Measurements from ENCODE around the gene A1CF.
A peak's percentile ranks its signal among the peaks of the same experiment; 100 is the strongest.
"Not testable (repeated sequence)": the region's sequence is repeated elsewhere in the genome, so short reads cannot be mapped to it uniquely, and the experiment has no call there.

Gene A1CF

DNA sequence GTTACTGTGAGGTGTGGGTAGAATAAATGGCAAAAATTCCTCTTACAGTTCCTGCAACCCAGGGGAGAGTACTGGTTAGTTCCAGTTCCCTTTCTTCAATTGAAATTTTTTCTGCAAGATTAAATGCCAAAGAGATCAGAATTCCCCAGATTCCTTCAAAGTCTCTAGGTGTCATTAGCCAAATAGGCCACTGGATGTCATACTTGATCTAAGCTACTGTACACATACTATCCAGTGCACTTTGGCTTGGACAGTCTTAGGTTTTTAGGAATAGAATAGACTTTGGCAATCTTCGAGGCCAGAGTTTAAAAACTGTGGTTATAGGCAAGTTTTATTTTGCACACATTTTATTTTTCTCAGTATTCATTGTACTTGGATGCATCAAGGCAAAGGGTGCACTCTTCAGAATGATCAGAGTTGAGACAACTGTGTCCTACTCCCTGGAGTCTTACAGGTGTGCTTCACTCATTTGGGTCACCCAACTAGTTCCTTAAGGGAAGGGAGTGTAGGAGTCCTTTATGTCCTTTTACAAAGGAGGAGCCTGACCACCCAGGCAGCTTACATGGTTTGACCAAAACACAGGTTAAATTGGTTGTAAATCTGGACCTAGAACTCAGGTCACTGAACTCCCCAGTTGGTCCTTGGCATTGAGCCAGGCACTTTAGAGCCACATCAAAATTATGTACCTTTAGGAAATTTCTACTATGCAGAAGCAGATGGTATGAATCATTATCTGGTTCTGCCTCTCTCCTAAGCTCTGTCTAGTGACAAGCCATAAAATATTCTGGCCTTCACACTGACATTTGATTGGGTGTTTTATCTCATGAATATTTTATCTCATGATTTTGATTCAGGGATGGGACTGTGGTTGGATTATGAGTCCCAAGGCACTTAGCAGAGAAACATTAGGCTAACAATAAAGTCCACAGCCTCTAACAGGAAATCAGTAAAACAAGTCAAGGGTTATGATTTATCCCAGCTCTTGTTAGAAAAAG, 96.2 kb downstream of the A1CF start:
- peak; percentile 15 for DNase-seq (ENCODE audit: low spot score)

DNA sequence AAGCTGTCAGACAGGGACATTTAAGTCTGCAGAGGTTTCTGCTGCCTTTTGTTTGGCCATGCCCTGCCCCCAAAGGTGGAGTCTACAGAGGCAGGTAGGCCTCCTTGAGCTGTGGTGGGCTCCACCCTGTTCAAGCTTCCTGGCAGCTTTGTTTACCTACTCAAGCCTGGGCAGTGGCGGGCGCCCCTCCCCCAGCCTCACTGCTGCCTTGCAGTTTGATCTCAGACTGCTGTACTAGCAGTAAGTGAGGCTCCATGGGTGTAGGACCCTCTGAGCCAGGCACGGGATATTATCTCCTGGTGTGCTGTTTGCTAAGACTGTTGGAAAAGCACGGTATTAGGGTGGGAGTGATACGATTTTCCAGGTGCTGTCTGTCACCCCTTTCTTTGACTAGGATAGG, 97.5 kb downstream of the A1CF start:
- not testable (repeated sequence) for DNase-seq (ENCODE audit: low spot score)

DNA sequence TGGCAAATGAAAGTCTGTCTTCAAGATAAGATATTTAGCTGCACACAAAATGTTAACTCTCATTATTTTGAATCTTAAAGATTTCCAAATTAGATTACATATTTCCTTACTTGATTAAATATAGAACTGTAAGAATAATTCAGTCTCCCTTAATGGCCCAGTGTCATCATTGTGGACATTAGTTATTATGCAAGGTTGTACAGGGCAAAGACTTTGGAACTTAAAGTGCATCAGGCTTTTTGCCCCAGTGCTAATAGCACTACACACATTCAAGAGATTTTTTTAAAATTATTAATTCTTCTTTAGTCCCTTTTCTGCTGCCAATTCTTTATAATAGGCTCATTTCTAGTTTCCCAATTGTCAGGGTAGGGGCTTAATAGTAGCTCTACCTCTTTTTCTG, 103.4 kb downstream of the A1CF start:
- not testable (repeated sequence) for DNase-seq (ENCODE audit: low spot score)

DNA sequence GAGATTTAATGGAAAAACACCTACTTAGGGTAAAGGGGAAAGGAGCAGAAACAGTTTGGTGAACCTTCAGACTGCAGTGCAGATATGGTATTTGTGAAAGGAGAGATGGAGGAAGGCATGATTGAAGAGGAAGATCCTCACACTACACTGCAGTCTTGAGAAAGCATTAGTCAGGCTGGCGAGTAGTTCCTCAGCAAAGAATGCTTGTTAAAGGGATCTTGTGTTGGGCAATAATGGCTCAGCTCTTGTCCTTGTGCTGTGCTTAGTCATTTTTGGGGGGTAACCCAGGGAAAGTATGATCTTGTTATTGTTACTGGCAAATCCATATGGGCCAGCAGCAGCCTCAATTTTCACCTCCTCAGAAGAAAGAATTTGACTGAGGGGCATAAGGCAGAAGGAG, 105.4 kb downstream of the A1CF start:
- not testable (repeated sequence) for DNase-seq (ENCODE audit: low spot score)

DNA sequence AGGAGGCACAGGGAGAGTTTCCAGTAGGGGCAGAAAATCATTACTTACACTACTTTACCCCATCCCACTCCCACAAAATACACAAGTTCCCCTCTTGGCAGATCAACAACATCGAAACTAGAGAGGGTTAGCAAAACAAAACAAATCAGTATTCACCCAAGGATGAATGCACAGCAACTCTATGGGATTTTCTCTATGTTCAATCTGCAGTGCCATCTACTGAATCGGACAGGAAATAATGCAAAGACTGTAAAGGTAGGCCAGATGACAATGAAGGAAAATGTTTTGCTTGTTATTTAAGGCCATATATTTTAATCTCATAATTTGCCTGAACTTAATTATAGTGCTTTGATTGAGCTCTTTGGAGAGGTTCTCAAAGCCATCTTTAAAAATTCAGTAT, 110.6 kb downstream of the A1CF start:
- DNase-seq (ENCODE audit: low spot score): not testable (repeated sequence)

DNA sequence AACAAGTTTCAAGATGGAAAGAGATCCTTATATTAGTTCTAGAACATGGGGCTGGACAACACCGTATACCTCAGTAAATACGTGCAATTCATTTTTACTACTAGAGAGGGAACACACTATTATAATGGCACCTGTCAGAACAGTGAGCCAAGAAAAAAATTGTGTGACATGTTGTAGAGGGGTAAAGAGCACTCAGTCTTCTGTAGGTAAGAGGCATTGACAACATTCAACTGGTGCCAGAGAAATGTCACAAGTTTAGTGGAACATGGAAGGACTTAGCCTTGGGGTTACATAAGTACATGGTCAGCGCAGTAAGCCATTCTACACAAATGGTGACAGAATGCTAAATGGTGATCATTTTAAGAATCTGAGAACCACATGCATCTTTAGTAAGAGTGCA, 113.4 kb downstream of the A1CF start:
- not testable (repeated sequence) for DNase-seq (ENCODE audit: low spot score)

DNA sequence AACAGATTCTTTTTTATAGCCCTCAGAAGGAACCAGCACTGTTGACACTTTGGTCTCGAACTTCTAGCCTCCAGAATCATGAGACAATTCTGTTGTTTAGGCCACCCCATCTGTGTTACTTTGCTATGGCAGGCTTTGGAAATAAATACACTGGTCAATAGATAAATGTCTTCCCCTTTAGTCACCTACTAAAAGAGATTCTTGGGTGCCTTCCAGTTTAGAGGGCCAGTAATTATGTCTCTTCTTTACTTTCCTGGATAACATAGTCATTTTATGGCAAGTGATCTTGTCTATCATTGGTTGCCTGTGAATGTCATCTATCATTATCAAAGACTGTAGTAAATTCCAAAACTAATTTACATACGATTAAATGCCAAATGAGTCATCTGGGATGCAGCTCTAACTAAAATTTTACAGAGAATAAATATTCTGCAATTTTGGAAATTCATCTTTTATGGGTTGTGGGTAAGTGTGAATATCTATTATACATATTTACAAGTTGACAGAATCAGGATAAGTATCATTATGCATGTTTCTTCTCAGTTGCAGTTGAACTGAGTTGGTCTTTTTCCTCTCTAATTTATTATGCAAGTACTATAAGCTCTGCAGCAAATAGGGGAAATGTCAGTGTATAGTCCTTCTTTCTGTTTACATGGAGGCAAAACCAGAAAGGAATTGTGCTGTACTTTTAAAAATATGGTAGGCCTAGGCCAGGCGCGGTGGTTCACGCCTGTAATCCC, 118.5 kb downstream of the A1CF start:
- DNase-seq (ENCODE audit: low spot score): not testable (repeated sequence)

All from Ammon's horn (tissue), 1 donor.